DMS114 treated with DMSO at 0.1 percent for 48 hours (cell line): ENCODE data around the gene NBPF15.
"Not testable (repeated sequence)": the region's sequence is repeated elsewhere in the genome, so short reads cannot be mapped to it uniquely, and the experiment has no call there.

Experiments used
- DNase-seq: peaks from one replicate; lab custom pipeline; 2025; ENCODE audit not compliant: unreplicated experiment; lab: John Stamatoyannopoulos, UW

NBPF15 gene

DNA sequence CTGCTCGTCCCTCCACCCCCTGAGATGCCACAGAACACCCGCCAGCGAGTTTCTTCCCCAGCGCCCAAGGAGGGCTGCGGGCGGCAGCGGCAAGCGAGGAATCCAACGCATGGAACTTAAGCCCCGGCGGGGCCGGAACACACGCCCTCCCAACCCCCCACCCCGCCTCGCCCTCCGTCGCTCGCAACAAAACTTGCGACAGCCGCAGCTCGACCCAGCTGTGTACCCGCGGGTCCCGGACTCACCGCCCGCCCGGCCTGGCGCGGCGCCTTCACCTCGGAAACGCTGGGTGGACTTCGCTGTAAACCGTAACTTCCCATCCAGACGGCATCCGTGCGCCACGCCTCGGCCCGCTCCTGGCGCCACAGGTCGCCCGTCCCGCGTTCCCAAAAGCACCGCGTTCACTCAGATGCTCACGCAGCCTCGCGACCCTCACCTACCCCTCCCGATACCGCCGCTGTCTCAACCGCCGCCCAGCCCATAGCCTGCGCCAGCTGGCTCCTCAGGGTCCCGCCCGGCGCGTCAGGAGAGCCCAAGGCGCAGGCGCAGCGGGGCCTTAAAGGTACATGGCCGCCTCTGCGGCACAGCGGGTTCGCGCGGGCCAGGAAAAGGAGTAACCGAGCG lies at the start of gene NBPF15:
TSS of gene NBPF15 (minus strand) at position 534 of the 624 bp plus-strand sequence. CDS start 21,666 bp downstream, outside the sequence.
- DNase-seq = peak; percentile 46

GRCh38 chr1:144496429-144496828 lies 35.0 kb upstream of the NBPF15 start:
- DNase-seq = not testable (repeated sequence)

- not testable (repeated sequence) for DNase-seq
Observed at GRCh38 chr1:144494130-144494529, 32.7 kb upstream of the NBPF15 start.

- DNase-seq = not testable (repeated sequence)
Observed at GRCh38 chr1:144490394-144490793, 28.9 kb upstream of the NBPF15 start.

DNA sequence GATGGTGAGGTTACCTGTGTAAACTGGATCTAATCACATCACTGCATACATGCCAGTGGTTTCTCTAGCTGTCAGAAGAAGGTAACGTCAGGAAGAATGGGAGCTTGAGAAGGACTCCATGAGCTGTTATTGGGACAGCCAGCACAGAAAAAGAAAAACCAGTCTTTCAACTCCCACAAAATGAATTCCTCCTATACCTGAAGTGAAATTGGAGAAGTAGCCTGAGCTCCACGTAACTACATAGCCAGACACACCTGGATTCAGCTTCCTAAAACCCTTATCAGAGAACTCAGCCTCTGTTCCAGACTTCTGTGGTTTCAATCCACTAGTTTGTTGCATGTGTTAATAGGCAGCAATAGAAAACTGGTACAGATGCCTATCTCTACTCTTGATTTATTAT lies 25.5 kb upstream of the NBPF15 start:
- not testable (repeated sequence) for DNase-seq

GRCh38 chr1:144485048-144485993 lies 23.9 kb upstream of the NBPF15 start:
- DNase-seq = not testable (repeated sequence)

DNA sequence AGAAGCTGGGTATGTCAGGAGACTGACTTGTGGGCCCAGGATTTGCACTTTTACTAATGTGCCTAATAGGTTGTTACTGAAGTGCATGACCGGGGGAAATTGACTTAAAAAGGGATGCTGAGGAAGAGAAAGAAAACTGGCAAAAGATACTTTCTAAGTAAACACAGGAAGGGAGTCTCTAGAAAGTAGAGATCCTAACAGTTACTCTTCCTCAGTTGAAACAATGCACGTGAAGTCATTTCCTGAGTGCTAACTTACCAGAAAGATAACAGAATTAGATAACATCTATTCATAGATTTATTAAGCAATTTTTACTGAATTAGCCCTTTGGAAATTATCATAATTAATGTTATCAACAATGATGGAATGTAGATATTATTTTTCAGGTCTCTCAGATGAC lies 12.4 kb upstream of the NBPF15 start:
- DNase-seq = not testable (repeated sequence)

DNA sequence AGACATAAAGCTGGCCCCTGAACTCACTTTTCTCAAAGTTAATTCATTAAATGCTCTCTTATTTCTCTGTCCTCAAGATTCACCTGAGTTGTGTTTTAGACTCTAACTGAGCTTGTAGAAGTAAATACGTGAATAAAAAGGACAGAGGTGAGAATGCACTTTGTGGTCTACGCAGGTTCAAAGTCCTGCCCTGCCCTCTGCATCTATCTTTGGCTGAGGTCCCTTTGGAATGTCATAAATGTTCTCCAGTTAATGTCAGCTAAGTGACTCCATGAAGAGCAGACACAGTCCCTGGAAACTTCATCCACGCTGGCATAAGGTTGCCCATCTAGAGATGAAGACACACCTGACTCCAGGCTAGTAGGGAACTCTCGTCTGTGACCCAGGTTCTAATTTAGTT lies 10.0 kb upstream of the NBPF15 start:
- DNase-seq = not testable (repeated sequence)

DNA sequence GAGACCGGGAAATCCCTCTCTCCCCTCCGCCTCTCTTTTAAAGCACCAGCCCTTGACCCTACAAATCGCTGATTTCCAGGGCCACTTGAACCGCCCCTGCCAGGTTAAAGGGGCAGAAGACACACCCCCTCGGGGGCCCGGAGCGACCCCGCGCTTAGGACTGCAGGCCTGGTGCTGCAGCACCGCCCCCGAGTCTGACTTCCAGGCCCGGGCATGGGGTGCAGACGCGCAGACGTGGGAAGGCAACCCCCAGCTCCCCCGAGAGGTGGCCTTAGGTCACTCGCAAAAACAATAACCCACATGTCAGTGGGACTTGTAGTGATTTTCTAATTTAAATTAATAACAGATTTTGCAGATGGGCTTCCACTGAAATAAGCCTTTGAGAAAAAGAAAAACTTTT lies 309 bp upstream of the NBPF15 start:
- not testable (repeated sequence) for DNase-seq

DNA sequence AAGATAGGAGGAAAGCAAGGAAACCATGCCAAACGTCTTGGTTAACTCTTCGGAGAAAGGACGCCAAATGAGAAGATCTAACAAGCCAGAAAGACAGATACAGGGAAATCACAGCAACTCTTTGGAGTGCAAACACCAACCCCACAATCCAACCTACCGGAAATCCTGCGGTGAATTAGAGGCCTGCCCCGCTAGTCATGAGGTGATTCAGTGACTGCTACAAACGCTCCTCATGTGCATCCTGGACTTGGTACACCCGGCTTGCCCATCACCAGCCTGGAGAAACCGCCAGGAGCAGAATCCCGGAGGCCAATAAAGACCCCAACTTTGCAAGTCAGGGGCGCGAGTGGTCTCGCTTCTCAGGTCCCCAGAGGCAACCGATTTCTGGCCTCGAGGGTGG lies 783 bp downstream of the NBPF15 start:
- not testable (repeated sequence) for DNase-seq

DNA sequence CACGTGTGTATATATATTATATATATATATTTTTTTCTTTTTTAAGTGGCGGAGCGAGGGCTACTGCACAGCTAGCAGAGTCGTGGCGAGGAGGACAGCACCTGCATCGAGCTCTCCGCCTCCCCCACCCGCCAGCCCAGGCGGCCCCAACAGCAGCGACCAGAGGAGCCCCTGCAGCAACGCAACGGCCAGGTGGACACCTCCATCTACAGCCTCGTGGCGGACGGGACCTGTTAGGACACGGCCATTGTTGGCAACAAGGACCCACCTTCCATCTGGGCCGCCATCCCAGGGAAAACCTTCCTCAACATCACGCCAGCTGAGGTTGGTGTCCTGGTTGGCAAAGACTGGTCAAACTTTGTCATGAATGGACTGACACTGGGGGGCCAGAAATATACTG lies 19.1 kb downstream of the NBPF15 start:
- DNase-seq = not testable (repeated sequence)

DNA sequence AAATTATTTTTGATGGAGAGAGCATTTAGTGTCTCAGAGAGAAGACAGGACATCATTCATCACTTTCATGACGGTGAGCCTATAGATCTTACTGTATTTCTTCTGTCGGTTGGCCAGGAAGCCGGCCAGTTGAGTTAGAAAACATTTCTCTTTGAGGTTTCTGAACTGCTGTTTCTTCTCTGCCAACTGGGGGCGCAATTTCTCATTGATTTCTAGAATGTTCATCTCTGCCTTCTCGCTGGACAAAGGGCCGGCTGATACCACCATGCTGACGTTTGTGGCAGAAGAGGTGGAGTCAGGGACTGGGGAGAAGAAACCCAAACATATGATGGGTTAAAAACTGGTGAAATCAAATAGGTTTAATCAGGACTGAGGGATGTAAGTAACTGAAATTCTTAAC lies 21.7 kb downstream of the NBPF15 start:
- DNase-seq = not testable (repeated sequence)

- DNase-seq = peak; percentile 17
Observed at GRCh38 chr1:144418891-144419694, 42.4 kb downstream of the NBPF15 start.

- not testable (repeated sequence) for DNase-seq
Observed at GRCh38 chr1:144413404-144414118, 47.9 kb downstream of the NBPF15 start.

DNA sequence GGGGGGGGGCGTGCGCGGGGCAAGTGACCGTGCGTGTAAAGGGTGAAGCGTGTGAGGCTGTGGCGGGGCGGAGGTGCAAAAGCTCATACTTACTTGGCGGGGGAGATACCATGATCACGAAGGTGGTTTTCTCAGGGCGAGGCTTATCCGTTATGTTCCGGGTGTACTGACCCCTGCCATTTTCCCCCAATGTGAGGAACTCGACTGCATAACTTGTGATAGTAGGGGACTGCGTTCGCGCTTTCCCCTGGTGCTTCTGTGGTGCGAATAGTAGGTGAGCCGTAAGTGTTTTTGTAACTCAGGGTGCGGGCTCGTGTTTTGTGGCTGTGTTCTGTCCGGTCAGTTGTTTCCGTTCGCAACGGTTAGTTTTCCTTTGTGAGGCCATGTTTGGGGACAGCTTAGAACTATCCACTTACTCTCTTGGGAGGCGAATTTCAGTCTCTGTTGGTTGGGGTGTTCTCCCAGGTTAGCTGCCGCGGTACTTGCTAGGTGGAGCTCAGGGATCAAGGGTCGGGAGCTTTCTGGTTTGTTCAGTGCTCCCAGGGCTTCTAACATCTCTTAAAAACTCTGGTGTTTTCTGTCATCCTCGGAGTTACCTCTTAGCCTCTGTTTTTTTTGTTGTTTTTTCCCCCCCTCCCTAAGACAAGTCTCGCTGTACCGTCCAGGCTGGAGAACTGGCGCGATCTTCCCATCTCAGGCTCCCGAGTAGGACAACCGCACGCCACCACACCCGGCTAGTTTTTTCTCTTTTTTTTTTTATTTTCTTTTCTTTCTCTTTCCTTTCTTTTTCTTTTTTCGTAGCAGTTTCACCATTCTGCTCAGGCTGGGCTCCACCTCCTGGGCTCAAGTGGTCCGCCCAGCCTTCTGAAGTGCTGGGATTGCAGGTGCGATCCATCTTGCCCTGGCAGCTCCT lies 48.7 kb downstream of the NBPF15 start:
- peak; percentile 99 for DNase-seq

DNA sequence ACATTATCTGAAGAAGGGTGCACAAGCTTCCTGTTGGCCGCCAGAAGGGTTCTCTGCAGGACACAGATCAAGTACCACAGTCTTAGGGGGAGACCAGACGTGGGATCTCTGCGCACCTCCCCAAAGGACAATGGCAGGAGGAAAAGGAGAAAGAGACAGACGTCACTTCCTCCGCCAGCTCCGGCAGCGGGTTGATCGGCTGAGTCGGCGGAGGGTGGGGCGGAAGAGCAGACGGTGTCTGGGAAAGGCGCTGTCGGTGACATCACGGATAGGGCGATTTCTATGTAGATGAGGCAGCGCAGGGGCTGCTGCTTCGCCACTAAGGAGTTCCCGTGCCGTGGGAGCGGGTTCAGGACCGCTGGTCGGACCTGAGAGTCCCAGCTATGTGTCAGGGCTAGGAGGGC lies 49.4 kb downstream of the NBPF15 start:
- peak; percentile 87 for DNase-seq

DNA sequence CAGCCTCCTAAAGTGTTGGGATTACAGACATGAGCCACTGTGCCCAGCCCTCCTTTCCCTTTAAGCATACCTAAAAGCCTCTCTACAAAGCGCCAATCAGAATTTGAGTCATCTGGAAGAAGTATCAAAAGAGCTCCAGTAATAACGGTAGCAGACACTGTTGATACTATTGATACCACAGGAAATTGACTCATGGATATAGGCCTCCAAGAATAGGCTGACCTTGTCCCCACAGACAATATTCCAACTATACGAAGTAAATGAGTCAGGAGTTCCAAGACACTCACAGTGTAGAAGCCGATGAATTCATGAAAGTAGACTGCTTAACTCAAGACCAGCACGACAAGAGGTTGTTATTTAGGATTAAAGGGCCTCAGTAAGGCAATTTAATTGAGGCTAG lies 58.7 kb downstream of the NBPF15 start:
- DNase-seq = not testable (repeated sequence)

- not testable (repeated sequence) for DNase-seq
Observed at GRCh38 chr1:144371651-144372050, 89.8 kb downstream of the NBPF15 start.
